H9 (cell line): Measurements from ENCODE around the gene TGM5. TPM values are rescaled to one million over a fixed set of nuclear protein-coding genes. Genes with fewer than 3 reads are reported as not detected.

ENCODE experiments used
- DNase-seq: peaks from one replicate; pipeline ENCODE4 v3.0.0-alpha.2; 2017
- H2AFZ ChIP-seq: one replicate; pipeline ENCODE4 v1.6.1; 2013; ENCODE audit warnings: mild to moderate bottlenecking, low read length, control low read depth, moderate library complexity
- H2AK5ac ChIP-seq: 2 replicates; pipeline ENCODE4 v1.6.1; 2013; ENCODE audit warnings: low read length, control low read depth, mixed read lengths; ENCODE audit not compliant: insufficient read length
- H2BK120ac ChIP-seq: one replicate; pipeline ENCODE4 v1.6.1; 2013; ENCODE audit warnings: low read depth, mild to moderate bottlenecking, low read length, control low read depth, inconsistent platforms; ENCODE audit not compliant: poor library complexity, severe bottlenecking
- H2BK12ac ChIP-seq: 2 replicates; pipeline ENCODE4 v1.6.1; 2013; ENCODE audit warnings: low read length, control low read depth, mixed read lengths, low read depth; ENCODE audit not compliant: insufficient read length
- H2BK15ac ChIP-seq: 2 replicates; pipeline ENCODE4 v1.6.1; 2013; ENCODE audit warnings: low read depth, low read length, control low read depth
- H2BK20ac ChIP-seq: one replicate; pipeline ENCODE4 v1.6.1; 2013; ENCODE audit warnings: low read depth, mild to moderate bottlenecking, low read length, control low read depth, inconsistent platforms; ENCODE audit not compliant: poor library complexity, severe bottlenecking
- H2BK5ac ChIP-seq: 2 replicates; pipeline ENCODE4 v1.6.1; 2013; ENCODE audit warnings: low read length, control low read depth, mixed read lengths; ENCODE audit not compliant: insufficient read length
- H3K14ac ChIP-seq: 2 replicates; pipeline ENCODE4 v1.6.1; 2013; ENCODE audit warnings: low read length, control low read depth; ENCODE audit not compliant: insufficient read depth
- H3K18ac ChIP-seq: 2 replicates; pipeline ENCODE4 v1.6.1; 2013; ENCODE audit warnings: low read depth, mild to moderate bottlenecking, mixed read lengths, low read length, control low read depth; ENCODE audit not compliant: insufficient read length
- H3K23ac ChIP-seq: 2 replicates; pipeline ENCODE4 v1.6.1; 2013; ENCODE audit warnings: low read length, control low read depth, mixed read lengths, low read depth; ENCODE audit not compliant: insufficient read length
- H3K23me2 ChIP-seq: 2 replicates; pipeline ENCODE4 v1.6.1; 2013; ENCODE audit warnings: low read depth, mild to moderate bottlenecking, mixed read lengths, low read length, control low read depth; ENCODE audit not compliant: insufficient read length, poor library complexity, severe bottlenecking
- H3K27ac ChIP-seq: 2 replicates; pipeline ENCODE4 v1.5.1; 2013; ENCODE audit warnings: low read length, control low read depth, mixed read lengths, low read depth; ENCODE audit not compliant: insufficient read length
- H3K27me3 ChIP-seq: 2 replicates; pipeline ENCODE4 v1.6.1; 2013; ENCODE audit warnings: low read length, control low read depth, inconsistent platforms; ENCODE audit not compliant: insufficient read depth
- H3K4ac ChIP-seq: 2 replicates; pipeline ENCODE4 v1.6.1; 2013; ENCODE audit warnings: low read depth, mild to moderate bottlenecking, control low read depth, inconsistent platforms, low read length, moderate library complexity
- H3K4me1 ChIP-seq: 2 replicates; pipeline ENCODE4 v1.6.1; 2013; ENCODE audit warnings: low read length, control low read depth, inconsistent platforms; ENCODE audit not compliant: insufficient read depth
- H3K4me2 ChIP-seq: 2 replicates; pipeline ENCODE4 v1.6.1; 2013; ENCODE audit warnings: low read length, control low read depth, mixed read lengths; ENCODE audit not compliant: insufficient read length, insufficient read depth
- H3K56ac ChIP-seq: 2 replicates; pipeline ENCODE4 v1.6.1; 2013; ENCODE audit warnings: low read depth, mild to moderate bottlenecking, mixed read lengths, low read length, control low read depth; ENCODE audit not compliant: insufficient read length
- H3K79me1 ChIP-seq: 2 replicates; pipeline ENCODE4 v1.6.1; 2013; ENCODE audit warnings: low read depth, mild to moderate bottlenecking, moderate library complexity, low read length, control low read depth, inconsistent platforms; ENCODE audit not compliant: insufficient read depth, poor library complexity, severe bottlenecking
- H3K79me2 ChIP-seq: 2 replicates; pipeline ENCODE4 v1.6.1; 2013; ENCODE audit warnings: low read length, control low read depth, inconsistent platforms; ENCODE audit not compliant: insufficient read depth
- H3K9ac ChIP-seq: 2 replicates; pipeline ENCODE4 v1.6.1; 2013; ENCODE audit warnings: low read length, control low read depth, mixed read lengths; ENCODE audit not compliant: insufficient read length; ENCODE audit errors: extremely low read depth
- H3K9me3 ChIP-seq: one replicate; pipeline ENCODE4 v1.6.1; 2013; ENCODE audit warnings: low read depth, low read length, inconsistent platforms; ENCODE audit not compliant: control insufficient read depth
- H3T11ph ChIP-seq: one replicate; pipeline ENCODE4 v1.6.1; 2013; ENCODE audit warnings: mild to moderate bottlenecking, low read length, control low read depth, inconsistent platforms
- H4K20me1 ChIP-seq: one replicate; pipeline ENCODE4 v1.6.1; 2013; ENCODE audit not compliant: control insufficient read depth, insufficient read length, insufficient read depth
- H4K5ac ChIP-seq: 2 replicates; pipeline ENCODE4 v1.6.1; 2013; ENCODE audit warnings: low read depth, mild to moderate bottlenecking, mixed read lengths, low read length, control low read depth; ENCODE audit not compliant: insufficient read length
- H4K8ac ChIP-seq: replicated peaks from 2 replicates; pipeline ENCODE4 v1.6.1; 2013; ENCODE audit warnings: low read length, control low read depth, mixed read lengths, low read depth; ENCODE audit not compliant: insufficient read length
- H4K91ac ChIP-seq: 2 replicates; pipeline ENCODE4 v1.6.1; 2013; ENCODE audit warnings: low read depth, mild to moderate bottlenecking, moderate library complexity, mixed read lengths, low read length, control low read depth; ENCODE audit not compliant: insufficient read length
- H3K27ac Mint-ChIP-seq, 3 experiments: 2 replicates in 2 of 3; 3 replicates in 1 of 3; pipeline ENCODE4 v1.8.0; 2020 to 2021; ENCODE audit warnings: mixed read lengths in 3 of 3, mild to moderate bottlenecking in 1 of 3, moderate library complexity in 1 of 3
- H3K27me3 Mint-ChIP-seq: 2 replicates; pipeline ENCODE4 v1.8.0; 2021; ENCODE audit warnings: low read depth, mild to moderate bottlenecking, moderate library complexity, mixed read lengths
- H3K36me3 Mint-ChIP-seq, 3 experiments: 2 replicates in 2 of 3; 3 replicates in 1 of 3; pipeline ENCODE4 v1.8.0; 2020 to 2021; ENCODE audit warnings: low read depth in 3 of 3, mixed read lengths in 3 of 3; ENCODE audit not compliant: insufficient read depth in 1 of 3
- H3K4me1 Mint-ChIP-seq, 2 experiments: 2 replicates each; pipeline ENCODE4 v1.8.0; 2020; ENCODE audit warnings: mixed read lengths in 2 of 2
- H3K4me3 Mint-ChIP-seq, 2 experiments: 2 replicates in 1 of 2; 3 replicates in 1 of 2; pipeline ENCODE4 v1.8.0; 2020 to 2021; ENCODE audit warnings: mild to moderate bottlenecking in 2 of 2, mixed read lengths in 2 of 2, moderate library complexity in 1 of 2
- H3K9me3 Mint-ChIP-seq, 2 experiments: 2 replicates in 1 of 2; 3 replicates in 1 of 2; pipeline ENCODE4 v1.8.0; 2020; ENCODE audit warnings: mild to moderate bottlenecking in 2 of 2, mixed read lengths in 2 of 2, moderate library complexity in 1 of 2
- WGBS: extraction: QIAGEN DNeasy Blood & Tissue Kit; methylation state at CpG from one replicate; pipeline ENCODE4 v1.1.7; 2013; ENCODE audit warnings: missing lambda C conversion rate, low lambda C conversion rate, mixed read lengths; ENCODE audit not compliant: insufficient read length; ENCODE audit errors: extremely low coverage; 5-methylcytosine and 5-hydroxymethylcytosine counted together
- total RNA-seq: library from RNA; stranded (reverse); gene quantifications from 2 replicates; pipeline ENCODE4 v1.2.1, GENCODE V29; 2021
- TF ChIP-seq, protein P1 (sequence below): fragments of 200-600 bp; sonication (generic); conservative IDR thresholded peaks from 3 replicates; pipeline ENCODE4 v1.8.0; 2021; ENCODE audit warnings: antibody characterized with exemption, mild to moderate bottlenecking

Gene TGM5
- total RNA-seq, 1 experiment from 2014 or later: not detected

DNA sequence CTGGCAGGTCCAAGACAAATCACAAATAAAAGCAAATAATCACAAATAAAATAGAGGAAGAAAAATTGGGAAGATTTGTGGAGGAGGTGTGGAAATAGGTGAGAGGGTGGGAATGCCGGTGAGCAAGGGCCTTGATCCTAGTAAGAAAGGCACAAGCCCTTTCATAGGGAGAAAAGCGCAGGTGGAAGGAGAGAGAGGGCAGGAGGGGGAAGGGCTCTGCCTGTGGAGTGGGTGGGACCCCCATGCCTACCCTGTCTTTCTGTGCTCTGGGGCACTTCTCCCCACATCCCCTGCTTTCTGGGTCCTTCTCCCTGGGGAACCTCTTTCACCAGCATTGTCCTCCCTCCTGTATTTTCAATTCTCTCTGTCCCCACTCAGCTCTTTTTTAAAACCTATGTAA lies 711 bp upstream of the TGM5 start:
- Histone ChIP-seq H2AK5ac (no peak overlapping the region), H3K23me2 (no peaks in the 10 kb centered on the region), H3K4me2 (no peak overlapping the region), H4K91ac (no peak overlapping the region), H2BK12ac (no peak overlapping the region), H2BK120ac (no peak overlapping the region), H2BK5ac (no peak overlapping the region), H3K9me3 (no peaks in the 10 kb centered on the region), H3K23ac (no peak overlapping the region), H3K4ac (no peak overlapping the region), H2AFZ (no peak overlapping the region), H3T11ph (no peak overlapping the region), H3K27me3 (no peaks in the 10 kb centered on the region), H3K9ac (no peak overlapping the region), H2BK15ac (no peak overlapping the region), H3K14ac (no peak overlapping the region), H3K18ac (no peak overlapping the region), H4K20me1 (no peaks in the 10 kb centered on the region), H4K5ac (no peak overlapping the region), H3K56ac (no peak overlapping the region), H3K79me1 (no peaks in the 10 kb centered on the region), H3K27ac (no peak overlapping the region), H3K4me1 (no peaks in the 10 kb centered on the region), H3K79me2 (no peaks in the 10 kb centered on the region), H4K8ac (no peak overlapping the region), H2BK20ac (no peak overlapping the region)
- TF ChIP-seq, protein P1, sequence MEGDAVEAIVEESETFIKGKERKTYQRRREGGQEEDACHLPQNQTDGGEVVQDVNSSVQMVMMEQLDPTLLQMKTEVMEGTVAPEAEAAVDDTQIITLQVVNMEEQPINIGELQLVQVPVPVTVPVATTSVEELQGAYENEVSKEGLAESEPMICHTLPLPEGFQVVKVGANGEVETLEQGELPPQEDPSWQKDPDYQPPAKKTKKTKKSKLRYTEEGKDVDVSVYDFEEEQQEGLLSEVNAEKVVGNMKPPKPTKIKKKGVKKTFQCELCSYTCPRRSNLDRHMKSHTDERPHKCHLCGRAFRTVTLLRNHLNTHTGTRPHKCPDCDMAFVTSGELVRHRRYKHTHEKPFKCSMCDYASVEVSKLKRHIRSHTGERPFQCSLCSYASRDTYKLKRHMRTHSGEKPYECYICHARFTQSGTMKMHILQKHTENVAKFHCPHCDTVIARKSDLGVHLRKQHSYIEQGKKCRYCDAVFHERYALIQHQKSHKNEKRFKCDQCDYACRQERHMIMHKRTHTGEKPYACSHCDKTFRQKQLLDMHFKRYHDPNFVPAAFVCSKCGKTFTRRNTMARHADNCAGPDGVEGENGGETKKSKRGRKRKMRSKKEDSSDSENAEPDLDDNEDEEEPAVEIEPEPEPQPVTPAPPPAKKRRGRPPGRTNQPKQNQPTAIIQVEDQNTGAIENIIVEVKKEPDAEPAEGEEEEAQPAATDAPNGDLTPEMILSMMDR: no peak
- WGBS: no CpG with 5 or more reads among the region's 2 CpGs
- no peak overlapping the region for H3K27ac Mint-ChIP-seq
- H3K4me1 Mint-ChIP-seq: no peaks in the 10 kb centered on the region
- peaks cover 20% of the 10 kb centered on the region for H3K27me3 Mint-ChIP-seq
- DNase-seq: no peak
- no peaks in the 10 kb centered on the region for H3K36me3 Mint-ChIP-seq
- H3K4me3 Mint-ChIP-seq: no peak overlapping the region
- peaks cover 0 to 1% of the 10 kb centered on the region in 2 experiments; a peak in 2 of 5 replicates for H3K9me3 Mint-ChIP-seq
